H1 (cell line): ENCODE results near the gene GTF2F2. TPM values are rescaled to one million over a fixed set of nuclear protein-coding genes. Genes with fewer than 3 reads are reported as not detected.
"Not testable (repeated sequence)": the region's sequence is repeated elsewhere in the genome, so short reads cannot be mapped to it uniquely, and the experiment has no call there.

Experiments
- CTCF ChIA-PET: fragments of 300-600 bp; sonication (Branson Sonifier 250); formaldehyde crosslinking; loops from one replicate; lab custom pipeline; 2021; ENCODE audit not compliant: partially characterized antibody; lab: Charles Lee
- POLR2A ChIA-PET: fragments of 300-600 bp; sonication (Branson Sonifier 250); formaldehyde crosslinking; loops from one replicate; lab custom pipeline; 2021; ENCODE audit warnings: inconsistent platforms; ENCODE audit not compliant: partially characterized antibody; lab: Charles Lee
- DNase-seq, 2 experiments: peaks; one replicate each; pipeline versions ENCODE4 v3.0.0 to v3.0.0-alpha.2; 2010 to 2022; ENCODE audit warnings: low spot score in 2 of 2, low read depth in 1 of 2, mixed read lengths in 1 of 2
- FAIRE-seq: peaks from 2 replicates; lab custom pipeline; 2011; peaks lifted over from hg19 to GRCh38; lab: Jason Lieb, UNC
- H2AFZ ChIP-seq: 2 replicates; pipeline ENCODE4 v1.8.1; 2012; ENCODE audit warnings: low read length, inconsistent platforms
- H2AK5ac ChIP-seq: 2 replicates; pipeline ENCODE4 v1.6.1; 2013; ENCODE audit warnings: low read depth, low read length
- H2BK120ac ChIP-seq: replicated peaks from 2 replicates; pipeline ENCODE3; 2013; ENCODE audit warnings: low read depth, low read length, inconsistent platforms
- H2BK12ac ChIP-seq: 2 replicates; pipeline ENCODE4 v1.6.1; 2013; ENCODE audit warnings: low read depth, low read length
- H2BK15ac ChIP-seq: 2 replicates; pipeline ENCODE4 v1.6.1; 2013; ENCODE audit warnings: low read length
- H2BK20ac ChIP-seq: 2 replicates; pipeline ENCODE4 v1.6.1; 2013; ENCODE audit warnings: low read length
- H2BK5ac ChIP-seq: 2 replicates; pipeline ENCODE4 v1.6.1; 2013; ENCODE audit warnings: low read depth, low read length
- H3K14ac ChIP-seq: 2 replicates; pipeline ENCODE4 v1.6.1; 2013; ENCODE audit warnings: inconsistent platforms; ENCODE audit not compliant: insufficient read length
- H3K18ac ChIP-seq: 2 replicates; pipeline ENCODE4 v1.6.1; 2013; ENCODE audit warnings: low read length; ENCODE audit errors: extremely low read depth
- H3K23ac ChIP-seq: 2 replicates; pipeline ENCODE4 v1.6.1; 2013; ENCODE audit warnings: inconsistent platforms; ENCODE audit not compliant: insufficient read length
- H3K23me2 ChIP-seq: 2 replicates; pipeline ENCODE4 v1.6.1; 2013; ENCODE audit warnings: low read depth, low read length
- H3K27ac ChIP-seq: 2 replicates; pipeline ENCODE4 v1.6.1; 2011; ENCODE audit warnings: low read depth, low read length, inconsistent platforms
- H3K27me3 ChIP-seq, 4 experiments: replicated peaks in 1 of 4; 1 replicate in 1 of 4; 2 replicates in 3 of 4; pipeline versions ENCODE4 v1.6.1 to v1.8.1; 2011 to 2013; ENCODE audit warnings: low read length in 3 of 4, mild to moderate bottlenecking in 3 of 4, inconsistent platforms in 2 of 4, mixed read lengths in 2 of 4, moderate library complexity in 1 of 4; ENCODE audit not compliant: control insufficient read depth in 3 of 4, insufficient read depth in 3 of 4; ENCODE audit errors: extremely low read depth in 1 of 4
- H3K36me3 ChIP-seq, 4 experiments: 2 replicates each; pipeline versions ENCODE4 v1.6.1 to v1.8.1; 2011 to 2013; ENCODE audit warnings: mild to moderate bottlenecking in 4 of 4, low read length in 3 of 4, moderate library complexity in 2 of 4, control low read depth in 1 of 4, inconsistent platforms in 1 of 4; ENCODE audit not compliant: insufficient read depth in 4 of 4, control insufficient read depth in 2 of 4
- H3K4ac ChIP-seq: replicated peaks from 2 replicates; pipeline ENCODE3; 2013; ENCODE audit warnings: low read length, low read depth, mixed read lengths, inconsistent platforms; ENCODE audit not compliant: insufficient read length
- H3K4me1 ChIP-seq, 4 experiments: replicated peaks in 1 of 4; 1 replicate in 1 of 4; 2 replicates in 3 of 4; pipeline versions ENCODE4 v1.6.1 to v1.8.1; 2011 to 2013; ENCODE audit warnings: low read length in 3 of 4, inconsistent platforms in 2 of 4, mixed read lengths in 1 of 4; ENCODE audit not compliant: insufficient read depth in 4 of 4, control insufficient read depth in 3 of 4
- H3K4me2 ChIP-seq, 2 experiments: 2 replicates each; pipeline versions ENCODE4 v1.6.1 to v1.8.1; 2011 to 2013; ENCODE audit warnings: low read depth in 2 of 2, low read length in 2 of 2, control low read depth in 1 of 2, inconsistent platforms in 1 of 2, mild to moderate bottlenecking in 1 of 2; ENCODE audit not compliant: insufficient read depth in 1 of 2
- H3K4me3 ChIP-seq, 4 experiments: fragments of 200-600, 300-600 bp in 1 of 4; sonication (generic), shearing (Covaris generic), sonication (Bioruptor Twin) in 1 of 4; 2 replicates each; pipeline versions ENCODE4 v1.5.1 to v1.8.1; 2011 to 2016; ENCODE audit warnings: low read length in 4 of 4, low read depth in 3 of 4, control low read depth in 2 of 4, inconsistent platforms in 2 of 4, mild to moderate bottlenecking in 2 of 4, mixed read lengths in 1 of 4, moderate library complexity in 1 of 4; ENCODE audit not compliant: insufficient read depth in 2 of 4; ENCODE audit errors: extremely low read depth in 1 of 4
- H3K56ac ChIP-seq: replicated peaks from 2 replicates; pipeline ENCODE3; 2013; ENCODE audit warnings: low read depth, mild to moderate bottlenecking, mixed read lengths, low read length, inconsistent platforms; ENCODE audit not compliant: insufficient read length
- H3K79me1 ChIP-seq: 2 replicates; pipeline ENCODE4 v1.6.1; 2013; ENCODE audit warnings: low read depth, low read length, control low read depth
- H3K79me2 ChIP-seq, 2 experiments: 2 replicates each; pipeline versions ENCODE4 v1.6.1 to v1.8.1; 2012 to 2013; ENCODE audit warnings: low read length in 2 of 2, mild to moderate bottlenecking in 2 of 2, inconsistent platforms in 1 of 2; ENCODE audit not compliant: insufficient read depth in 2 of 2, control insufficient read depth in 1 of 2
- H3K9ac ChIP-seq, 4 experiments: replicated peaks in 1 of 4; 1 replicate in 1 of 4; 2 replicates in 3 of 4; pipeline versions ENCODE4 v1.6.1 to v1.8.1; 2011 to 2013; ENCODE audit warnings: low read depth in 3 of 4, low read length in 3 of 4, control low read depth in 2 of 4, mild to moderate bottlenecking in 2 of 4, moderate library complexity in 2 of 4, inconsistent platforms in 1 of 4; ENCODE audit errors: extremely low read depth in 1 of 4
- H3K9me3 ChIP-seq, 2 experiments: 2 replicates each; pipeline versions ENCODE4 v1.6.1 to v1.8.1; 2012 to 2013; ENCODE audit warnings: mild to moderate bottlenecking in 2 of 2, moderate library complexity in 2 of 2, control low read depth in 1 of 2, inconsistent platforms in 1 of 2, low read depth in 1 of 2, low read length in 1 of 2, mixed read lengths in 1 of 2; ENCODE audit not compliant: insufficient read depth in 2 of 2
- H4K20me1 ChIP-seq, 2 experiments: replicated peaks in 1 of 2; 2 replicates each; pipeline versions ENCODE3 to v1.8.1; 2011 to 2013; ENCODE audit warnings: inconsistent platforms in 2 of 2, low read length in 2 of 2, mild to moderate bottlenecking in 1 of 2; ENCODE audit not compliant: insufficient read depth in 2 of 2, control insufficient read depth in 1 of 2
- H4K5ac ChIP-seq: 2 replicates; pipeline ENCODE4 v1.6.1; 2013; ENCODE audit warnings: low read length, low read depth, mixed read lengths, inconsistent platforms; ENCODE audit not compliant: insufficient read length
- H4K8ac ChIP-seq: 2 replicates; pipeline ENCODE4 v1.8.0; 2013; ENCODE audit warnings: mild to moderate bottlenecking, moderate library complexity, low read length, inconsistent platforms; ENCODE audit not compliant: insufficient read depth; ENCODE audit errors: extremely low read depth
- H4K91ac ChIP-seq: replicated peaks from 2 replicates; pipeline ENCODE3; 2013; ENCODE audit warnings: low read length, mixed read lengths, inconsistent platforms; ENCODE audit not compliant: insufficient read length
- CBX8 ChIP-seq: fragments of 300-800, 300-1000 bp; sonication (generic); IDR thresholded peaks from 2 replicates; pipeline ENCODE4 v1.7.1; 2016; ENCODE audit warnings: low read depth, low read length, borderline replicate concordance
- CHD2 ChIP-seq: IDR thresholded peaks from 2 replicates; pipeline ENCODE4 v1.6.1; 2012; ENCODE audit warnings: low read length, improper control_type of control experiment
- E2F6 ChIP-seq: IDR thresholded peaks from 2 replicates; pipeline ENCODE4 v1.6.1; 2012; ENCODE audit warnings: inconsistent platforms
- EZH2 ChIP-seq: fragments of 200-600 bp; sonication (generic); IDR thresholded peaks from 2 replicates; pipeline ENCODE4 v1.7.1; 2012; ENCODE audit warnings: low read depth, mild to moderate bottlenecking, moderate library complexity, low read length, inconsistent platforms; ENCODE audit not compliant: severe bottlenecking
- SAP30 ChIP-seq: fragments of 300-600 bp; sonication (generic); IDR thresholded peaks from 2 replicates; pipeline ENCODE4 v1.7.1; 2012; ENCODE audit warnings: low read length, moderate library complexity, mild to moderate bottlenecking, inconsistent platforms; ENCODE audit not compliant: insufficient read depth, insufficient replicate concordance
- TAF1 ChIP-seq: IDR thresholded peaks from 2 replicates; pipeline ENCODE4 v1.6.1; 2011; ENCODE audit warnings: mild to moderate bottlenecking, low read depth, low read length
- WGBS, 2 experiments: shearing (Covaris generic) in 1 of 2; methylation state at CpG; one replicate each; pipeline versions ENCODE4 v1.1.6 to v1.1.7; 2013 to 2015; ENCODE audit warnings: low lambda C conversion rate in 2 of 2, mixed read lengths in 2 of 2, inconsistent platforms in 1 of 2, low coverage in 1 of 2, missing lambda C conversion rate in 1 of 2; ENCODE audit not compliant: insufficient replicate concordance in 2 of 2, insufficient coverage in 1 of 2, insufficient read length in 1 of 2; ENCODE audit errors: extremely low coverage in 1 of 2, missing lambda C conversion rate in 1 of 2; 5-methylcytosine and 5-hydroxymethylcytosine counted together
- polyA plus RNA-seq, 7 experiments: library from polyadenylated mRNA; depleted of rRNA in 3 of 7; stranded (reverse) in 5 of 7; unstranded in 2 of 7; fragments of >200 nt in 5 of 7; fragments of 200-250 nt in 2 of 7; gene quantifications; 1 replicate in 5 of 7; 2 replicates in 1 of 7; 4 replicates in 1 of 7; pipeline versions ENCODE4 v1.2.1 to v1.2.3, GENCODE V29; 2011 to 2013; ENCODE audit warnings: missing spikeins in 2 of 7, mixed read lengths in 2 of 7
- total RNA-seq: library from RNA; stranded (reverse); fragmentation: NEBNext Ultra II Directional; extraction: Animal tissue kit (Norgen Biotek cat#: 25700); gene quantifications from 2 replicates; pipeline ENCODE4 v1.2.1, GENCODE V29; 2021

The GTF2F2 gene
- total and polyA plus RNA-seq, 2 of the 8 experiments (the other 6 are each of a cell fraction or from before 2014, with no cell fraction given): 10.8 to 31.1 TPM

GRCh38 chr13:45298206-45298505 is 177.8 kb downstream of the GTF2F2 start (continued):
- TF ChIP-seq E2F6: no peak
- TF ChIP-seq EZH2: no peak
- TF ChIP-seq TAF1: no peak
- no peak for TF ChIP-seq CHD2
- no peak for TF ChIP-seq SAP30
- no peak for TF ChIP-seq CBX8

GRCh38 chr13:45298550-45298949 is 178.2 kb downstream of the GTF2F2 start:
- not testable (repeated sequence) for FAIRE-seq, H3K79me2 ChIP-seq, H2BK20ac ChIP-seq, H3K9ac ChIP-seq, DNase-seq, H3K14ac ChIP-seq, H2AFZ ChIP-seq, H3K27me3 ChIP-seq, H3K4ac ChIP-seq, H4K91ac ChIP-seq, H2BK120ac ChIP-seq, H3K18ac ChIP-seq, H3K9me3 ChIP-seq, H3K56ac ChIP-seq, H2BK5ac ChIP-seq, H4K20me1 ChIP-seq, H3K4me3 ChIP-seq, H3K27ac ChIP-seq, H2BK15ac ChIP-seq, H2AK5ac ChIP-seq, H3K4me1 ChIP-seq, H2BK12ac ChIP-seq, H4K5ac ChIP-seq, H3K4me2 ChIP-seq, H3K23ac ChIP-seq, H3K36me3 ChIP-seq, H3K23me2 ChIP-seq, H4K8ac ChIP-seq, H3K79me1 ChIP-seq
- ChIA-PET CTCF (interaction anchor here (1.3 to 6.3 kb wide), 5 partner anchors 10 to 251 kb away, joined by 3 to 36 read pairs (median 18); no protein-coding TSS in a partner anchor), POLR2A (interaction anchor here (0.6 to 2.4 kb wide), 8 partner anchors 8 to 103 kb away, joined by 3 to 9 read pairs (median 6); partner anchors contain the start of gene TPT1)
- WGBS, 2 experiments: 93% methylated on average over 3 of the region's 3 CpGs; no CpG with 5 or more reads in 1 of the 2 experiments
